G401 (cell line): ENCODE measurements around the gene KLHL2. TPM values are rescaled to one million over a fixed set of nuclear protein-coding genes. Genes with fewer than 3 reads are reported as not detected.
"Not testable (repeated sequence)": the region's sequence is repeated elsewhere in the genome, so short reads cannot be mapped to it uniquely, and the experiment has no call there.

ENCODE experiments used
- DNase-seq: peaks from one replicate; pipeline ENCODE4 v3.0.0-alpha.2; 2015; ENCODE audit warnings: low spot score
- in situ Hi-C: cut with HindIII; loops from 2 replicates; pipeline ENCODE4 v1.10.0; 2016; ENCODE audit warnings: low sequenced_read_pairs, mixed read lengths
- total RNA-seq: library from RNA; depleted of rRNA; stranded (reverse); fragments of >200 nt; shearing (Covaris generic); gene quantifications from 2 replicates; pipeline ENCODE4 v1.2.3, GENCODE V29; 2014

The KLHL2 gene
- total RNA-seq, 1 experiment from 2014 or later: 1.1 TPM

- in situ Hi-C loops: no loop called here
- no peak for DNase-seq
Observed at GRCh38 chr4:165222651-165222994, 15.3 kb downstream of the KLHL2 start.

GRCh38 chr4:165227401-165227800 is 20.0 kb downstream of the KLHL2 start:
- DNase-seq: not testable (repeated sequence)

DNA sequence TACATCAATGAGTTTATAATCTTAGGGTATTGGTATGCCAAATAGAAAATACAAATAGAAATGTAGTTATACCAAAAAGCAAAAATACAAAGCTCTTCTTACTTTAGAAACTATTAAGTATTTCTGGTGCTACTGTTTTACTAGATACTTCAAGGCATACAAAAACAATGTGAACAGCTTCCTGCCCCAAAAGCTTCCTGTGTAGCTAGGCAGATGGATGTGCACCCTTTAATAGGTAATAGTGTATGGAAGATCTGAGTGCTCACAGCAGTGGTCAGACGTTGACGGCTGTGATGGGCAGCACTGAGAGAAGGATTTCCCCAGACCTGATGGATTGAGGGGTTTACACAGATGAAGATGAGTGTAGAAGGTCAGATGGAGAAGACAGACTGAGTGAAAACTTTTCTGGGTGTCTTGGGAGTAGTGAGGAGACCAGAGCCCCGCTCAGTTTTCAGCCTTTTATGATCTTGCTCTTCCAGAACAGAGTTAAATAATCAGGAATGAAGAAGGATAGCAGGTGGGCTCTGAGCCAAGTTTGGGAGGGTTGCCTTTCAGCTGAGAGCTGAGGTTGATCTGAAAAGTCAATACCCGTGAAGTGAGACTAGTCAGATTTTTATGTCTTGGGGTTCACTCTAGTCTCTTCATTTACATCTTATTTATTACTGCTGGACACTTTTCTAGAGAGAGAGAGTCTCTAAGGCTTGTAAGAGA is 22.3 kb downstream of the KLHL2 start:
- in situ Hi-C loops: not testable (repeated sequence)

More at GRCh38 chr4:165227401-165227800, 20.0 kb downstream of the KLHL2 start:
- in situ Hi-C loops: not testable (repeated sequence)

DNA sequence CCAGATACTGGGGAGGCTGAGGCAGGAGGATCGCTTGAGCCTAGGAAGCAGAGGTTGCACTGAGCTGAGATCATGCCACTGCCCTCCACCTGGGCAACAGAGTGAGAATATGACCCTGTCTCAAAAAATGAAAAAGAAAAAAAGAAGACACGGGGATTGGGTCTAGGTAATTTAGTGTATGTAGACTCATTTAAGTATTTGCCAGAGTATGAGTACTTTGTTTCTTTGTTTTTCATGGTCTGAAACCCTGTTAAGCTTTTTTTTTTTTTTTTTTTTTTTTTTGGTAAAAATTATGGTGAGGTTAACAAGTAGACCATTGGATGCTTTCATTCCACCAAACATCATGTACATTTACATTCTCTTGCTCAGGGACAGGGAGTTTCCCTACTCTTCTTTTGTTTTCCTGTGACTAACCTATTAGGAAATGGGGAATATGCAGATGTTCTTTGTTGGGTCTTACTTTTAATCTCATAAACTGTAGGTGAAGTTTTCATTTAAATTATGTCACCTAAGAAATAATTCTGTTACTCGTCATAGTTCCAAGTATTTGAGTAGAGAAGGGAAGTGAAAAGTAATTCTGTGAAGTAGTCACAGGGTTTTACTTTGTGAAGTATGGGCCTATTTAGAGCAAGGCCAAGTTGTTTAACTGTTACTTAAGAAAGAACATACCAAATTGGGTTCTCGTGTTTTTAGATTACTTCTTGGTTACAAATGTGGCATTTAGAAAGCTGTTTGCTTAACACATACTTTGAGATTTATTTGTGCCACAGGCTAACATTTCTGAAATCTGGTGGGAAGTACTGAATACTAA is 25.5 kb downstream of the KLHL2 start:
- DNase-seq, in situ Hi-C loops: not testable (repeated sequence)

More for the DNA sequence above, 22.3 kb downstream of the KLHL2 start:
- DNase-seq: not testable (repeated sequence)

- in situ Hi-C loops: no loop called here
- DNase-seq: no peak
Observed at GRCh38 chr4:165234766-165235165, 27.4 kb downstream of the KLHL2 start.

GRCh38 chr4:165236852-165237251 is 29.5 kb downstream of the KLHL2 start:
- in situ Hi-C loops, DNase-seq: not testable (repeated sequence)

- in situ Hi-C loops, DNase-seq: not testable (repeated sequence)
Observed at GRCh38 chr4:165238041-165238640, 30.8 kb downstream of the KLHL2 start.

- in situ Hi-C loops: not testable (repeated sequence)
Observed at GRCh38 chr4:165240761-165241160, 33.4 kb downstream of the KLHL2 start.

GRCh38 chr4:165244148-165244547 is 36.8 kb downstream of the KLHL2 start:
- in situ Hi-C loops, DNase-seq: not testable (repeated sequence)

More at GRCh38 chr4:165240761-165241160, 33.4 kb downstream of the KLHL2 start:
- DNase-seq: not testable (repeated sequence)

GRCh38 chr4:165244587-165245186 is 37.3 kb downstream of the KLHL2 start:
- DNase-seq, in situ Hi-C loops: not testable (repeated sequence)

GRCh38 chr4:165248102-165248501 is 40.7 kb downstream of the KLHL2 start:
- no peak for DNase-seq
- in situ Hi-C loops: no loop called here

GRCh38 chr4:165248904-165249303 is 41.5 kb downstream of the KLHL2 start:
- DNase-seq, in situ Hi-C loops: not testable (repeated sequence)

DNA sequence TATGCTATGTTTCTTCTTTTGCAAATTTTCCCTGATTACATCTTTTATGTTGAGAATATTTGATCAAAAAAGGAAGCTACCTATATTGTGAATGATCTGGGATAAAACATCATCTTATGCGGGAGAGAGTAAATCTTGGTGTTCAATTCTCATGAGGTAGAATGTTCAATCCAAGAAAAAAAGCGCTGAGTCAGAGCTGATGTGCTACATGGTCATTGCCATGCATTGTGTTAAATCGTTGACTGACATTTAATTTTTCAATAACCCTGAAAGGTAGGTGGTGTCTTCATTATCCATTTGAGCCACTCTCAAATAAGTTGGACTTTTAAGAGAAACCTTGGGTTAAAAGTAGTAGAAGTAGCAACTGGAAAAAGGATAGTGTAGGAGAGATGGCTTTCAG is 47.4 kb downstream of the KLHL2 start:
- DNase-seq, in situ Hi-C loops: not testable (repeated sequence)

- in situ Hi-C loops, DNase-seq: not testable (repeated sequence)
Observed at GRCh38 chr4:165255439-165255838, 48.1 kb downstream of the KLHL2 start.

DNA sequence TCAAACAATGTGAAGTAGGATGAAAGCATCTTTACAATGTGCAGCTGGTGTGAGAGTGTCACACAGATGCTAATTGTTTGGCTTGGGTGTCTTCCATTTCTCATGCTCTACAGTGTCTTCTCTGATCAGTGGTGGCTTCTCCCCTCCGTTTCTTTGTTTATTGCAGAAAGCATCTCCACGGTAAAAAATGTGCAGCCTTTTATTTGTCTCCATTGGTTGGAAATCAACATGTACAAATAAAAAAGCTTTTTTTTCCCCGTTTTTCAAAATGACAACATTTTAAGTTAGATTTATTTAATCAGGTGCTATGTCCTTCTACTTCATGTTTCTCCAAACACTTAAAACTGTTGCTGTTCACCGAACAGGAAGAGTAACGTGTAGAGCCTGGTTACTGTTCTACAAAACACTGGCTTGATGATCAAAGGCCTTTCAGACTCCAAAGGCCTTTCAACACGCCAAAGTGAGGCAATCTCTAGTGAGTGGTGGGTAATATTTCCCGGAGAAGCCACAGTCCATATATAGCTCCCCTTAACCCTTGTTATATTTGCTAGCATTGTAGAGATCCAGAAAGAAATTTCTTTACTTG is 48.8 kb downstream of the KLHL2 start:
- DNase-seq, in situ Hi-C loops: not testable (repeated sequence)

- in situ Hi-C loops, DNase-seq: not testable (repeated sequence)
Observed at GRCh38 chr4:165259776-165260175, 52.4 kb downstream of the KLHL2 start.

DNA sequence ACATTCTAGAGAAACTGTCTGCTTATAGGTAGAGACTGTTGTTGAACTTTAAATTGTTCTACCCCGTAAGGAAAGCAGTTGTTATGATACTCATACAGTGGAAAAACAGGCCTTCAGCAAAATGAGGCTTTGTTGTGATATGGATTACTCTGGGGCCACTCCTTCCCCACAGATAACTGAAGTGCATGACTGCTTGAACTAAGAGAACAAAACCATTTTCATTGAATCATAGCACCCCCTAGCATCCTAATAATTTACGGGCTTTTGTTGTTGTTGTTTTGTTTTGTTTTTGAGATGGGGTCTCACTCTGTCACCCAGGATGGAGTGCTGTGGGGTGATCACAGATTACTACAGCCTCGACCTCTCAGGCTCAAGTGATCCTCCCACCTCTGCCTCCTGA is 54.9 kb downstream of the KLHL2 start:
- DNase-seq, in situ Hi-C loops: not testable (repeated sequence)

DNA sequence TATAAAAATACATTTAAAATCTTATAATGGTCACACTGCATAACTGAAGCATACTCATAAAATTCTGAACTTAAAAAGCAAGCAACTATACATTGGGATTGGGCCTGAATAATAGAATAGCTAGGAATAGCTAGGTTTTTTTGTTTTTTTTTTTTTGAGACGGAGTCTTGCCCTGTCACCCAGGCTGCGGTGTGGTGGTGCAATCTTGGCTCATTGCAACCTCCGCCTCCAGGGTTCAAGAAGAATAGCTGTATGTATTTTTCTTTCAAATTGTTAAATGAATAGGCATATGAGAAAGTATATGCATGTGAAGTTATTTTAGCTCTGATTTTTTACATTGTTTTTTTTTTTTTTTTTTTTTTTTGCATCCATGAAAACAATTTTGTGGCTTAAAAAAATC is 56.1 kb downstream of the KLHL2 start:
- not testable (repeated sequence) for DNase-seq

GRCh38 chr4:165269931-165270330 is 62.6 kb downstream of the KLHL2 start:
- in situ Hi-C loops: not testable (repeated sequence)

More for the DNA sequence above, 56.1 kb downstream of the KLHL2 start:
- in situ Hi-C loops: not testable (repeated sequence)

More at GRCh38 chr4:165269931-165270330, 62.6 kb downstream of the KLHL2 start:
- DNase-seq: not testable (repeated sequence)
